Measurements from ENCODE around the gene PPP2R1B. TPM values are rescaled to one million over a fixed set of nuclear protein-coding genes. Genes with fewer than 3 reads are reported as not detected.
A peak's percentile ranks its signal among the peaks of the same experiment; 100 is the strongest.

PPP2R1B gene
- total RNA-seq, 6 experiments from 2014 or later = 44.5 to 150 (median 59.6) TPM

DNA sequence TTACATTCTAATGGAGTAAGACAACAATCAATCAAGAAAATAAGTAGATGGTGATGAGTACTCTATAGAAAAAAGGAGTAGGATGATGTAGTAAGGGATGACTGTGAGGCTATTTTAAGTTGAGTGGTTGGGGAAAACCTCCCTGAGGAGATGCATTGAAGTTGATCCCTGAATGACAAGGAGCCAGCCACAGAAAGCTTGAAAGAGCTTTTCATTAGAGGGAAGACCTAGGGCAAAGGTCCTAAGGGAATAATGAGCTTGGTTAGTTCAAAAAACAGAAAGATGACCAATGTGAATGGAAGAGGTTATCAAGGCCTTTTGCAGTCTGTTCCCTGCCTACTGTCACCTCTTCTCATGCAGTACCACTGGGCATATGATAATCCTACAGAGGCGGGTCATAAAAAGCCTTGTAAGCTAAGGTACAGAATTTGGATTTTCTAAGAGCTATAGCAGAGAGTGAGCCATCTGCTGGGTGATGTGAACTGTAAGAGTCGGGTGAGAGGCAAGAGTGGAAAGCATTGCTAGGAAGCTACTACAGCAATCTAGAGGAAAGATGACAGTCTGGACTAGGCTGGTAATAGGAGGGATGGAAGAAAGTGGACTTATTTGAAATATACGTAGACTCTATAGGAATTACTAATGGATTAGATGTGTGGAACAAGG lies 3.1 kb downstream of the PPP2R1B start:
- no peak for TF ChIP-seq POLR2A (IDR thresholded peaks at IDR 0.05)
- TF ChIP-seq, protein P1, sequence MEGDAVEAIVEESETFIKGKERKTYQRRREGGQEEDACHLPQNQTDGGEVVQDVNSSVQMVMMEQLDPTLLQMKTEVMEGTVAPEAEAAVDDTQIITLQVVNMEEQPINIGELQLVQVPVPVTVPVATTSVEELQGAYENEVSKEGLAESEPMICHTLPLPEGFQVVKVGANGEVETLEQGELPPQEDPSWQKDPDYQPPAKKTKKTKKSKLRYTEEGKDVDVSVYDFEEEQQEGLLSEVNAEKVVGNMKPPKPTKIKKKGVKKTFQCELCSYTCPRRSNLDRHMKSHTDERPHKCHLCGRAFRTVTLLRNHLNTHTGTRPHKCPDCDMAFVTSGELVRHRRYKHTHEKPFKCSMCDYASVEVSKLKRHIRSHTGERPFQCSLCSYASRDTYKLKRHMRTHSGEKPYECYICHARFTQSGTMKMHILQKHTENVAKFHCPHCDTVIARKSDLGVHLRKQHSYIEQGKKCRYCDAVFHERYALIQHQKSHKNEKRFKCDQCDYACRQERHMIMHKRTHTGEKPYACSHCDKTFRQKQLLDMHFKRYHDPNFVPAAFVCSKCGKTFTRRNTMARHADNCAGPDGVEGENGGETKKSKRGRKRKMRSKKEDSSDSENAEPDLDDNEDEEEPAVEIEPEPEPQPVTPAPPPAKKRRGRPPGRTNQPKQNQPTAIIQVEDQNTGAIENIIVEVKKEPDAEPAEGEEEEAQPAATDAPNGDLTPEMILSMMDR (IDR thresholded peaks at IDR 0.05) = no peak
- Histone ChIP-seq H3K27ac (peak overlapping the region in 1 of 3 donors; percentile 35), H3K36me3 (peaks cover 3 to 50% (median 26%) of the 10 kb centered on the region in 4 donors), H3K4me3 (no peak overlapping the region), H3K9me3 (no peaks in the 10 kb centered on the region), H3K27me3 (no peaks in the 10 kb centered on the region), H3K4me1 (peaks cover 0 to 36% (median 4%) of the 10 kb centered on the region in 4 donors)
- DNase-seq (no peak), ATAC-seq (no peak)
- intact Hi-C loops (cut with DNase I) = no loop called here
- 78% methylated on average over 3 of the region's 3 CpGs for WGBS (ENCODE audit: insufficient coverage, low coverage, low lambda C conversion rate, missing lambda C conversion rate)

DNA sequence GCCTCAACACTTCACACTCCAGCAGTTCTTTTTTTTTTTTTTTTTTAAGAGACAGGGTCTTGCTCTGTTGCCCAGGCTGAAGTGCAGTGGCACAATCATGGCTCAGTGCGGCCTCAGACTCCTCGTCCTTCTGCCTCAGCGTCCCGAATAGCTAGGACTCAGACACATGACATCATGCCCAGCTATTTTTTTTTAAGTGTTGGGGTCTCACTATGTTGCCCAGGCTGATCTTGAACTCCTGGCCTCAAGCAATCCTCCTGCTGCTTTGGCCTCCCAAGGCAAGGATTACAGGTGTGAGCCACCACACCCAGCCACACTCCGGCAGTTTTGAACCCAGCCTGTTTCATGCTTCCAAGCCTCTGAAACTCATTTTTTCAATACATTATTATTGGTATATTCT lies 3.7 kb downstream of the PPP2R1B start:
- H3K4me1 ChIP-seq = peaks cover 0 to 33% (median 4%) of the 10 kb centered on the region in 4 donors
- no peak for DNase-seq
- H3K36me3 ChIP-seq = peaks cover 3 to 53% (median 29%) of the 10 kb centered on the region in 4 donors
- H3K27me3 ChIP-seq = no peaks in the 10 kb centered on the region
- TF ChIP-seq, protein P1 (IDR thresholded peaks at IDR 0.05) = no peak
- no peak for TF ChIP-seq POLR2A (IDR thresholded peaks at IDR 0.05)
- peak overlapping the region in 1 of 3 donors; percentile 35 for H3K27ac ChIP-seq
- WGBS (ENCODE audit: insufficient coverage, low coverage, low lambda C conversion rate, missing lambda C conversion rate) = 94% methylated on average over 5 of the region's 5 CpGs
- ATAC-seq = no peak
- H3K4me3 ChIP-seq = no peak overlapping the region
- H3K9me3 ChIP-seq = no peaks in the 10 kb centered on the region
- intact Hi-C loops (cut with DNase I) = no loop called here

DNA sequence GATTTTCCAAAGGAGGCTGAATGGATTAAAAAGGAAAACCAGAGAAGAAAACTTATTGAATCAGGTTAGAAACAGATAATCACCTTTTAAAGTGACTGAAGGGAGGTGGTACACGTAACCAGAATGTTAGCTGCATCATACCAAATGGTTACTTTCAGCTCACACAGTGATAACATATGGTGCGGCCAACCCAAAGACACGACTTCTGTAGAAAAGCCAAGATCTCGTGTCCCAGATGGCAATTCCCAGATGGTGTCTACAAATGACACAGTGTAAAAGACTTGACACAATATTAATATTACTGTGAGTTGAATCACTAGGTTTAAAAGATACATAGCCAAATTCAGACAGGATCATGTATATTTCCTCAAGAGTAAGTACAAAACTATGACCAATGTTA lies 5.2 kb downstream of the PPP2R1B start:
- no peak overlapping the region for H3K4me3 ChIP-seq
- WGBS (ENCODE audit: insufficient coverage, low coverage, low lambda C conversion rate, missing lambda C conversion rate) = 95% methylated on average over 4 of the region's 4 CpGs
- no peak for DNase-seq
- intact Hi-C loops (cut with DNase I) = no loop called here
- H3K27me3 ChIP-seq = no peaks in the 10 kb centered on the region
- peaks cover 6 to 57% (median 31%) of the 10 kb centered on the region in 4 donors for H3K36me3 ChIP-seq
- no peak overlapping the region for H3K27ac ChIP-seq
- H3K4me1 ChIP-seq = peaks cover 0 to 40% (median 7%) of the 10 kb centered on the region in 4 donors
- no peak for TF ChIP-seq POLR2A (IDR thresholded peaks at IDR 0.05)
- TF ChIP-seq, protein P1 (IDR thresholded peaks at IDR 0.05) = no peak
- H3K9me3 ChIP-seq = no peaks in the 10 kb centered on the region
- no peak for ATAC-seq

DNA sequence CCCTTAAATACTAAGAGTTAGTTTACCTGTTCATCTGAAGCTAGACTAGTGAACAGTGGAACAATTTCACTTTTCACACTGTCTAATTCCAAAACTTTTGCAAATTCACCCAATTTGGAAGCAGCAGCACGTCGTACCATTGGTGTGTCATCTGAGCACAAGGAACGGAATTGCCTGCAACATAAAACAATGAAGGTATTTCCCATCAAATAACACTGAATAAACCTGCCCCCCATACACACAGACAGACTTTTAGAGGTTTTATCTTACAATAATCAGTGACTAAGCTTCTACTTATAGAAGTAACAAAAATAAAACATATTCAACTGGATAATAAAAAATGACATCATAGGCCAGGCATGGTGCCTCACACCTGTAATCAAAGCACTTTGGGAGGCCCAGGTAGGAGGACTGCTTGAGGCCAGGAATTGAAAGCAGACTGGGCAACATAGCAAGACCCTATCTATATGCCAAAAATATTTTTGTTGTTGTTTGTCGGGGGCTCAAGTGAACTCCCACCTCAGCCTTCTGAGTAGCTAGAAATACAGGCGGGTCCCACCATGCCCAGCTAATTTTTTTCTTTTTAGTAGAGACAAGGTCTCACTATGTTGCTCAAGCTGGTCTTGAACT lies 6.3 kb downstream of the PPP2R1B start:
- WGBS (ENCODE audit: insufficient coverage, low coverage, low lambda C conversion rate, missing lambda C conversion rate) = 49% methylated on average over 5 of the region's 5 CpGs
- Histone ChIP-seq H3K36me3 (peaks cover 6 to 61% (median 33%) of the 10 kb centered on the region in 4 donors), H3K9me3 (no peaks in the 10 kb centered on the region), H3K4me1 (peaks cover 0 to 39% (median 7%) of the 10 kb centered on the region in 4 donors), H3K27me3 (no peaks in the 10 kb centered on the region), H3K27ac (peak overlapping the region; percentile 11 to 68 (median 16)), H3K4me3 (no peak overlapping the region)
- peak in 1 of 4 donors; percentile 7 for ATAC-seq
- no peak for DNase-seq
- TF ChIP-seq, protein P1 (IDR thresholded peaks at IDR 0.05) = no peak
- TF ChIP-seq POLR2A (IDR thresholded peaks at IDR 0.05) = no peak
- intact Hi-C loops (cut with DNase I) = no loop called here
